DOHH2 (cell line): ENCODE measurements around the gene NSMCE4A.

Source experiments
- CTCF ChIP-seq: fragments of 200-600 bp; sonication (generic); IDR thresholded peaks from one replicate; pipeline ENCODE4 v1.5.1; 2014; ENCODE audit warnings: antibody characterized with exemption, mild to moderate bottlenecking, low read depth, low read length; ENCODE audit not compliant: poor library complexity, severe bottlenecking
- EZH2phosphoT487 ChIP-seq: fragments of 200-600 bp; sonication (generic); IDR thresholded peaks from 2 replicates; pipeline ENCODE4 v1.6.1; 2017; ENCODE audit warnings: borderline replicate concordance, mild to moderate bottlenecking, antibody characterized with exemption, low read length, moderate library complexity, mixed read lengths

DNA sequence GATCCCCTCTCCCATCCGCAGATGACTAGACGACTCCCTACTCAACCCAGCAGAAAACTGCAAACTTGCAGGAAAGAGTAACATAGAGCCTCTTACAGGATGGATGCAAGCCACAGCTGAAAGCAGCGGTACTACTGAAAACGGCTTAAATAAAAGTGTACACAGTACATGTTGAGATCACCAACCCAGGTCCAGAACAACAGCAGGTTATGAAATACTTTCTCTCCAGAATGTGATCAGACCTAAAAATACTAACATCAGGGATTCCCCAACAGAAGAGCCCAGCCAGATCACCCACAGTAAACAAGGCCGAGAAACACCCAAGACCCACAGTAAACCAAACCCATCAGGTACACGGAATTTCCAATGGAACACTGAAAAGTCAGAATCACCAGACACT, 60.4 kb downstream of the NSMCE4A start:
- TF ChIP-seq CTCF, result no peak
- no peak for TF ChIP-seq EZH2phosphoT487
